Stimulated activated CD8-positive, alpha-beta memory T cell treated with anti-CD3 and anti-CD28 coated beads, Interleukin-12 subunit alpha, Interleukin-12 subunit beta, amount 100 ng/mL, for 4 hours (primary cell): ENCODE data around the gene REPIN1.
"Not testable (repeated sequence)": the region's sequence is repeated elsewhere in the genome, so short reads cannot be mapped to it uniquely, and the experiment has no call there.

ENCODE experiments used
- DNase-seq: peaks from one replicate; pipeline ENCODE4 v3.0.0-alpha.2; 2020; ENCODE audit warnings: low read depth

The REPIN1 gene

GRCh38 chr7:150376560-150376959 lies 7.9 kb downstream of the REPIN1 start:
- DNase-seq: no peak

GRCh38 chr7:150377196-150377595 lies 8.6 kb downstream of the REPIN1 start:
- DNase-seq: no peak

- DNase-seq: no peak
Measured at GRCh38 chr7:150377635-150378034, 9.0 kb downstream of the REPIN1 start.

- DNase-seq: peak; percentile 17
Measured at GRCh38 chr7:150378115-150378852, 9.7 kb downstream of the REPIN1 start.

- DNase-seq: peak; percentile 89
Measured at GRCh38 chr7:150378853-150379440, 10.3 kb downstream of the REPIN1 start, which contains the start of gene ZNF775. Gene ZNF775 (plus strand): TSS chr7:150379330. CDS start chr7:150388471, 9,141 bp downstream.

- DNase-seq: no peak
Measured at GRCh38 chr7:150379441-150380379, 11.1 kb downstream of the REPIN1 start.

- no peak for DNase-seq
Measured at GRCh38 chr7:150380463-150380862, 11.8 kb downstream of the REPIN1 start.

GRCh38 chr7:150381096-150381495 lies 12.5 kb downstream of the REPIN1 start:
- DNase-seq: no peak

- DNase-seq: no peak
Measured at GRCh38 chr7:150381785-150382122, 13.1 kb downstream of the REPIN1 start.

GRCh38 chr7:150382123-150382843 lies 13.7 kb downstream of the REPIN1 start:
- DNase-seq: no peak

- no peak for DNase-seq
Measured at GRCh38 chr7:150382844-150383225, 14.2 kb downstream of the REPIN1 start.

GRCh38 chr7:150383710-150384397 lies 15.2 kb downstream of the REPIN1 start:
- no peak for DNase-seq

GRCh38 chr7:150384406-150385301 lies 16.0 kb downstream of the REPIN1 start:
- DNase-seq: no peak

GRCh38 chr7:150385302-150385723 lies 16.7 kb downstream of the REPIN1 start:
- DNase-seq: no peak

GRCh38 chr7:150385884-150386283 lies 17.3 kb downstream of the REPIN1 start:
- not testable (repeated sequence) for DNase-seq

- DNase-seq: no peak
Measured at GRCh38 chr7:150388306-150388705, 19.7 kb downstream of the REPIN1 start.

GRCh38 chr7:150388709-150389531 lies 20.3 kb downstream of the REPIN1 start:
- no peak for DNase-seq

- no peak for DNase-seq
Measured at GRCh38 chr7:150389532-150389816, 20.9 kb downstream of the REPIN1 start.

GRCh38 chr7:150390205-150390604 lies 21.6 kb downstream of the REPIN1 start:
- DNase-seq: no peak

GRCh38 chr7:150393325-150393724 lies 24.7 kb downstream of the REPIN1 start:
- DNase-seq: no peak
